ENCODE measurements around the gene LRRC4B.
"Not testable (repeated sequence)": the region's sequence is repeated elsewhere in the genome, so short reads cannot be mapped to it uniquely, and the experiment has no call there.

The LRRC4B gene, protein sequence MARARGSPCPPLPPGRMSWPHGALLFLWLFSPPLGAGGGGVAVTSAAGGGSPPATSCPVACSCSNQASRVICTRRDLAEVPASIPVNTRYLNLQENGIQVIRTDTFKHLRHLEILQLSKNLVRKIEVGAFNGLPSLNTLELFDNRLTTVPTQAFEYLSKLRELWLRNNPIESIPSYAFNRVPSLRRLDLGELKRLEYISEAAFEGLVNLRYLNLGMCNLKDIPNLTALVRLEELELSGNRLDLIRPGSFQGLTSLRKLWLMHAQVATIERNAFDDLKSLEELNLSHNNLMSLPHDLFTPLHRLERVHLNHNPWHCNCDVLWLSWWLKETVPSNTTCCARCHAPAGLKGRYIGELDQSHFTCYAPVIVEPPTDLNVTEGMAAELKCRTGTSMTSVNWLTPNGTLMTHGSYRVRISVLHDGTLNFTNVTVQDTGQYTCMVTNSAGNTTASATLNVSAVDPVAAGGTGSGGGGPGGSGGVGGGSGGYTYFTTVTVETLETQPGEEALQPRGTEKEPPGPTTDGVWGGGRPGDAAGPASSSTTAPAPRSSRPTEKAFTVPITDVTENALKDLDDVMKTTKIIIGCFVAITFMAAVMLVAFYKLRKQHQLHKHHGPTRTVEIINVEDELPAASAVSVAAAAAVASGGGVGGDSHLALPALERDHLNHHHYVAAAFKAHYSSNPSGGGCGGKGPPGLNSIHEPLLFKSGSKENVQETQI

DNA sequence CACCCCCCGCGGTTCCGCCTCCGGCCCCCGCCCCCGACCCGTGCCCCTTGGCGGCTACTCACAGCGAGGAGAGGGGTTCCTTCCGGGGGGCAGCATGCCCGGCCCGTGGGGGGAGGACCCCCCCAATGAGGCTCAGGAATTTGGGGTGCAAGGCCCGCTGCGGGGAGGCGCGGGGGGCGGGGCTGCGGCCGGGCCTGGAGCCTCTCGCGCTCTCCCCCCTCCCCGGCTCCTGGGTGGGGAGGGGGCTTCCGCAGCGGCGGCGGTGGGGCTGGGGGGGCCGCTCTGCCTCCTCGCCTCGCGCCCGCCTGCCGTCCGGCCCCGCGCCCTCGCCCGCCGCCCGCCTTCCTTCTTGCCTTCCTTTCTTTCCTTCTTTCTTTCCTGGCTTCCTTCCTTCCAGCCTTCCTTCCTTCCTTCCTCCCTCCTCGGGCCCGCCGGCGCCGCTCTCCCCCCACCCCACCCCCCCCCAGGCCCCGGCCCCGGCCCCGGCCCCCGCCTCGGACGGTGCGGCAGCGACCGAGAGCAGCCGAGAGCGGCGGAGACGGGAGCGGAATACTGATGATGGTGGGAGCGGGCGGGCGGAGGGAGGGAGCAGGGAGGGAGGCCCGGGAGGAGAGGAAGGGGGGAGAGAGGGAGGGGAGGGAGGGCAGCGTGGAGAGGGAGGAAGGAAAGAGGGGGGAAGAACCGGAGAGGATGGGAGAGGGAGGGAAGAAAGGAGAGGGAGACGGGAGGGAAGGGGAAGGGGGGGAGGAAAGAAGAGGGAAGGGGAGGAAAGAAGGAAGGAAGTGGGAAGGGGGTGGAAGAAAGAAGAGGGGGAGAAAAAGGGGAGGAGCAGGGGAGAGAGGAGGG is at the start of gene LRRC4B:
Gene LRRC4B, minus strand, starts transcription at position 554 of the 846 bp plus-strand sequence. CDS start 19,597 bp downstream, outside the sequence.
- peak; percentile 65 for DNase-seq

DNA sequence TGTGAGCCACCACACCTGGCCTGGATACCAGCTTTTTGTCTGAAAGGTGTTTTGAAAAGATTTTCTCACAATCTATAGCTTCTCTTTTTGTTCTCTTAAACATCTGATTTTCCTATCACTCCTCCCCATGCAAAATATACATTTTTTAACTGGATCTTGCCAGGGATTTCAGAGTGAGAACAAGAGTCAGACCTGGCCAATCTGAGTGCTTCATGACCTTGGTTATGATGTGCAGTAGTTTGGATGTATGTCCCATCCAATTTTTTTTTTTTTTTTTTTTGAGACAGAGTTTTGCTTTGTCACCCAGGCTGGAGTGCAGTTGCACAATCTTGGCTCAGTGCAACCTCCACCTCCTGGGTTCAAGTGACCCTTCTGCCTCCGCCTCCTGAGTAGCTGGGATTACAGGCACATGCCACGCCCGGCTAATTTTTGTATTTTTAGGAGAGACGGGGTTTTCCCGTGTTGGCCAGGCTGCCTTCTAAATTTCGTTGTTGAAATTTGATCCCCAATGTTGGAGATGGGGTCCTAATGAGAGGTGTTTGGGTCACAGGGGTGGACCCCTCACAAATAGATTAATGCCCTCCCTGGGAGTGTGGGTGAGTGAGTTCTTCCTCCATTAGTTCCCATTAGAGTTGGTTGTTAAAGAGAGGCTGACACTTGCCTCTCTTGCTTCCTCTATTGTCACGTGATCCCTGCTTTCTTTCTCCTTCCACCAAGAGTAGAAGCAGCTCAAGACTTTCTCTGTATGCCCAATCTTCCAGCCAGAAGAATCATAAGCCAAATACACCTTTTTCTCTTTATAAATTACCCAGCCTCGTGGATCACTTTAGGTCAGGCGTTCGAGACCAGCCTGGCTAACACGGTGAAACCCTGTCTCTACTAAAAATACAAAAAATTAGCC is 44.5 kb upstream of the LRRC4B start:
- peak; percentile 4 for DNase-seq

DNA sequence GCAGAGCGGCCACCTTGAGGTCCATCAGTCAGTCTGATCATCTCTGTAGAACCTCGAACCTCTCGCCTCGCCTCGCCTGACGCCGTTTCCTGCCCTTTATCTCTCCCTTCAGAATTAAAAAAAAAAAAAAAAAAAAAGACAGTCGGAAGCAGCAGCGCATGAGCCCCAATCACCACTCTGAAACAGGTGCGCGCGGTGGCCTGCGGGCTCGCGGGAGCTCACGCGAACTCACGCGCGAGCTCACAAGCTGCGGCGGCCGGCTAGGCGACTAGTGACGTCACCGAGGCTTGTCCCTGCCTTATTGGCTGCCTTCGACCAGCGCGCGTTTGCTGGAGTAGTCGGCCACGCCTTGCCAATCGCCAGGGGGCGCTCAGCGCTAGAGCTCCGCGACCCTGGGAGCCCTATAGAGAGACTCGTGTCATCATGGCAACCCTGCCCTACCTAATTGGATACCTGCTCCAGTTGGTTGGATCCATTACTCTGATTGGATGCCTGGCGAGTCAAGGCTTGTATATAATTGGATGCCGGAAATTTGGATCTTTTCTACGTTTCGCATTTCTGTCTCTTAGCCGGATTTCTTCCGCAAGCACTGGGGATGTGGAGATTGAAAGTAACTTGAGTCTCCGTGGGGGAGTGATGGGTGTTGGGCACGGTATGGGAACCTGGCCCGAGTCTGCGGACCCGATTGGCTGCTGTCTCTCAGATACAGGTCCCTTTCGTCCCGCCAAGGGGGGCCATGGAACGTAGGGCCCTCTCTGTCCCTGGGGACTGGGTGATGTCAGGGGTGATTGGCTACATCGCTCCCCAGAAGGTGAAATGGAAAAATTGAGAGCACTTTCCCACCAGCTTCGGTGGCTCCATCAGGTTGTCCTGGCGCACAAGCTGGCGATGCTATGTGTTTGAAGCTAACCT is 39.9 kb upstream of the LRRC4B start:
- peak; percentile 97 for DNase-seq

DNA sequence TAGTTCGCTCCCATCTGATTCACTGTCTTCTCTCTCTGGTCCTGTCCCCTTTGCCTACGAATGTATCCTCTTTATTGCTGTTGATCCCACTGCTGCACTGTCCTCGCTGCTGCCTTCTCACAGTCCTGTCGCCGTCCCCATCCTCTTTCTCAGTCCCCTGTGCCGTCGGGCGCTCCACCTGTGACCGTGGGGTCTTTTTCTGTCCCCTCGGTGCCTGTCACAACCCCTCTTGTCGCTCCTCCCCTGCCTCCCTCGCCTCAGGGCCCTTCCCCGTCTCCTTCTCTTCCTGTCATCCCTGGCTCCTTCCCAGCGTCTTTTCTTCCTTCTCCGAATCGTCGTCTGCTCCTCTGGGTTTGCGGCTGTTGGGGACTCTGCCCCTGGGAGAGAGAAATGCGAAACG is 39.2 kb upstream of the LRRC4B start:
- peak; percentile 39 for DNase-seq

DNA sequence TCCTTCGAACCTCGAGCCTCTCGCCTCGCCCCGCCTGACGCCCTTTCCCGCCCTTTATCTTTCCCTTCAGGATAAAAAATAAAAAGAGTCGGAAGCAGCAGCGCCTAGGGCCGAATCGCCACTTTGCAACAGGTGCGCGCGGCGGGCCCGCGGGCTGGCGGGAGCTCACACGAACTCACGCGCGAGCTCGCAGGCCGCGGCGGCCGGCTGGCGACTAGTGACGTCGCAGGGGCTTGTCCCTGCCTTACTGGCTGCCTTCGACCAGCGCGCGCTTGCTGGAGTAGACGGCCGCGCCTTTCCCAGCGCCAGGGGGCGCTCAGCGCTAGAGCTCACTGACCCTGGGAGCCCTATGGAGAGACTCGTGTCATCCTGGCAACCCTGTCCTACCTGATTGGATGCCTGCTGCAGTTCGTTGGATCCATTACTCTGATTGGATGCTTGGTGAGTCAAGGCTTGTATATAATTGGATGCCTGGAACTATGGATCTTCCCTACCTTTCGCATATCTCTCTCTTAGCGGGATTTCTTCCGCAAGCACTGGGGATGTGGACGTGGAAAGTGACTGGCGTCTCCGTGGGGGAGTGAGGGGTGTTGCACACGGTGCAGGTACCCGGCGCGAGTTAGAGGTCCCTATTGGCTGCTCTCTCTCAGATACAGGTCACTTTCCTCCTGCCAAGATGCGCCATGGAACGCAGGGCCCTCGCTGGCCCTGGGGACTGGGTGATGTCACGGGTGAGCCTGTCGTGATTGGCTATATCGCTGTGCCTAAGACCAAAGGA is 38.0 kb upstream of the LRRC4B start:
- DNase-seq = peak; percentile 53

DNA sequence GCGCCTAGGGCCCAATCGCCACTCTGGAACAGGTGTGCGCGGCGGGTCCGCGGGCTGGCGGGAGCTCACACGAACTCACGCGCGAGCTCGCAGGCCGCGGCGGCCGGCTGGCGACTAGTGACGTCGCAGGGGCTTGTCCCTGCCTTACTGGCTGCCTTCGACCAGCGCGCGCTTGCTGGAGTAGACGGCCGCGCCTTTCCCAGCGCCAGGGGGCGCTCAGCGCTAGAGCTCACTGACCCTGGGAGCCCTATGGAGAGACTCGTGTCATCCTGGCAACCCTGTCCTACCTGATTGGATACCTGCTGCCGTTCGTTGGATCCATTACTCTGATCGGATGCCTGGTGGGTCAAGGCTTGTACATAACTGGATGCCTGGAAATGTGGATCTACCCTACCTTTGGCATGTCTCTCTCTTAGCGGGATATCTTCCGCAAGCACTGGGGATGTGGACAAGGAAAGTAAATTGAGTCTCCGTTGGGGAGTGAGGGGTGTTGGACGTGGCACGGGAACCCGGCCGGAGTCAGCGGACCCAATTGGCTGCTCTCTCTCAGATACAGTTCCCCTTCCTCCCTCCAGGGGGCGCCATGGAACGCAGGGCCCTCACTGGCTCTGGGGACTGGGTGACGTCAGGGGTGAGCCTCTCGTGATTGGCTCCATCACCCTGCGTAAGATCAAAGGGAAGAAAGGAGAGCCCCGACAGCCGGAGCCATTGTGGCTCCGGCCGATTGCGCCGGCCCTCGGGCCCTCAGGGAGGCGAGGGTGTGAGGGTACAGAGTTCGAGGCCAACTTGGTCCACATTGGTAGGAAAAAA is 36.2 kb upstream of the LRRC4B start:
- DNase-seq = not testable (repeated sequence)

DNA sequence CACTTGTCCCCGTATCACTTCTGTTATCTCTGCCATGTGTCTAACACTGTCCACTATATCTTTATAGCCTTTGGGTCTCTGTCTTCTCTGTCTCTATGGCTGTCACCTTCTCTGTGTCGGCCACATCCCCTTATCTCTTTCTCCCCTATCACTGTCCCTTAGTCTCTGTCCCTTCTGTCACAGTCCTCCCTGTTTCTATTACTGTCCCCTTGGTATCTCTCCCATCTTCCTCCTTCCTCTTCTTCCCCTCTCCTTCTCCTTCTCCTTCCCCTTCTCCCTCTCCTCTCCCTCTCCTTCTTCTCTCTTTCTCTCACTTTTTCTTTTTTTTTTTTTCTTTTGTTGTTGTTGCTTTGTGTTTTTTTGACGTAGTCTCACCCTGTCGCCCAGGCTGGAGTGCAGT is 34.7 kb upstream of the LRRC4B start:
- DNase-seq = peak; percentile 18

DNA sequence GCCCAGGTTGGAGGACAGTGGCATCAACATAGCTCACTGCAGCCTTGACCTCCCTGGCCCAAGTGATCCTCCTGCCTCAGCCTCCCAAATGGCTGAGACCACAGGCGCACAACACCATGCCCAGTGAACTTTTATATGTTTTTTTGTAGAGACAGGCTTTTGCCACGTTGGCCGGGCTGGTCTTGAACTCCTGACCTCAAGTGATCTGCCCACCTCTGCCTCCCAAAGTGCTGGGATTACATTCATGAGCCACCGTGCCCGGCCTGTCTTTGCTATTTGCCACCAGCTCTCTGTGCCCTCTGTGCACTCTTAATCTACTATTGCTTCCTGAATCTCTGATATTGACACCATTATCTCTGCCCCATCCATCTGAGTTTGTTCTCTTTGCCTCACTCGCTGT is 34.3 kb upstream of the LRRC4B start:
- peak; percentile 21 for DNase-seq

DNA sequence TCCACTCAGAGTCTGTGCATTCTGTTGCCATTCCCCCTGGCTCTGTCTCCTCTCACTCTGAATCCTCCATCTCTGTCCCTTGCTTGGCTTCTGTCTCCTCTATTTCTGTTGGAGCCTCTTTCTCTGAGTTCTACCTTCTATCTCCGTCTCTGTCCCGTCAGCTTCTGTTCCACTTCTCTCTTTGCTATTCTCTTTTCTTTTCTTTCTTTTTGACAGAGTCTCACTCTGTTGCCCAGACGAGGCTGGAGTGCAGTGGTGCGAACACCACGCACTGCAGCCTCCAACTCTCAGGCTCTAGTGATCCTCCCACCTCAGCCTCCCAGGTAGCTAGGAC is 33.8 kb upstream of the LRRC4B start:
- DNase-seq = peak; percentile 12

DNA sequence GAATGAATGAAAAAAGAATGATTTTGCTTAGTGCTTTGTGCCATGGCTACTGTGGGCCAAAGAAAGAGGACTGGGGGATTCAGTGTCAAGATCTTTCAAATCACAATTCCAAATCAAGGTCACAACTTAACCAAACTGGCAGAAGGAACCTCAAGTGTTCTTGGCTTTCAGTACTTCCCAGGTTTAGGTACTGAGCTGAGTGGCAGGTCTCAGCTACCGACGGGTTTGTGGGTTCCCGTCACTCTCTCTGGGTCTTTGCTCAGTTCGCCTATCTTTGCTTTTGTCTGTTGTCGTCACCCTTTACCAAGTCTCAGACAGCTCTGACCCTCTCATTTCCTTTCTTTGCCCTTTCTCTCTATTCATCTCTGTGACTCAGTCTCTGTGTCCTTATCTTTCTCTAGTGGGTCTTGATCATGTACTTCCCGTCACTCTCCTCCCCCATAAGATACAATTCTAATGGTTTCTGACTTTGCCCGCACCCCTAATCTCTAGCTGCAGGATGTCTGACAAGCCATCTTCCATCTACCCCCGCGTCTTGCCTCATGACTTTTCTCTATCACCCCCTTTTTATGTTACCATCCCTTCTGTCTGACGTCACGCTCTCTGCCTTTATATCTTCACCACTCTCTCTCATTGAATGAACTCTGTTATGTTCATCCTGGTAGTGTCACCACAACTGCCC is 33.3 kb upstream of the LRRC4B start:
- peak; percentile 4 for DNase-seq

DNA sequence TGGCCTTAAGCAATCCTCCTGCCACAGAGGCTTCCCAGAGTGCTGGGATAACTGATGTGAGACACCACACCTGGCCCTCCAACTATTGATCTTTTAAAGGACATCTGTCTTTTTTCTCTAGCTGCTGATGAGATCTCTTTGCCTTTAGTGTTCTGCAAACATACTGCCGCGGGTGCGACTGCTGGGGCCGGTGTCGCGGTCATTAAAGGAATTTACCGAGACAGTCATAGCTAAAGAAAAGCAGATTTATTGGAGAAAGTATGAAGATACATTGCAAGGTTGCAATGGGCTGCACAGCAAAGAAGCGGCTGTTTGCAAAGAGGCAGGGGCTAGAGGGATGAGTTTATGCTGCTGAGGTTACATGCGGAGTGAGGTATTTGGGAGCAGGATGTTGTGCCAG is 31.2 kb upstream of the LRRC4B start:
- peak; percentile 39 for DNase-seq

DNA sequence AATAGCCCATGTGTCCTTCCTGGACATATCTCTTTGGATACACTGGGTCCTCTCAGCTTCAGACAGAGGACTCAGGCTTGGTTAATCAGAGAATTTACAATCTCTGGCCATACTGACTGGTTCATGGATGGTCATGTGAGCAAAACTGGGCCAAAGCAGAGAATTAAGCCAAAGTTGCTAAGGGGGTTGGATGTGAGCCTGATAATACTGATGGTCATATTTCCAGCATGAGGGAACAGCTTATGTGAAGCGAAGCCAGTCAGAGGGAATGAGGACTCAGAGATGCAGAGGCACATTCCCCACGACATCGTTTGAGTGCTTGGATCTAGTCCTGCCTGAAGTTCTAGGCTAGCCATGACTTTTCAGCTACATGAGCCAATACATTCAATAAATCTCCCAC is 22.0 kb upstream of the LRRC4B start:
- no peak for DNase-seq

DNA sequence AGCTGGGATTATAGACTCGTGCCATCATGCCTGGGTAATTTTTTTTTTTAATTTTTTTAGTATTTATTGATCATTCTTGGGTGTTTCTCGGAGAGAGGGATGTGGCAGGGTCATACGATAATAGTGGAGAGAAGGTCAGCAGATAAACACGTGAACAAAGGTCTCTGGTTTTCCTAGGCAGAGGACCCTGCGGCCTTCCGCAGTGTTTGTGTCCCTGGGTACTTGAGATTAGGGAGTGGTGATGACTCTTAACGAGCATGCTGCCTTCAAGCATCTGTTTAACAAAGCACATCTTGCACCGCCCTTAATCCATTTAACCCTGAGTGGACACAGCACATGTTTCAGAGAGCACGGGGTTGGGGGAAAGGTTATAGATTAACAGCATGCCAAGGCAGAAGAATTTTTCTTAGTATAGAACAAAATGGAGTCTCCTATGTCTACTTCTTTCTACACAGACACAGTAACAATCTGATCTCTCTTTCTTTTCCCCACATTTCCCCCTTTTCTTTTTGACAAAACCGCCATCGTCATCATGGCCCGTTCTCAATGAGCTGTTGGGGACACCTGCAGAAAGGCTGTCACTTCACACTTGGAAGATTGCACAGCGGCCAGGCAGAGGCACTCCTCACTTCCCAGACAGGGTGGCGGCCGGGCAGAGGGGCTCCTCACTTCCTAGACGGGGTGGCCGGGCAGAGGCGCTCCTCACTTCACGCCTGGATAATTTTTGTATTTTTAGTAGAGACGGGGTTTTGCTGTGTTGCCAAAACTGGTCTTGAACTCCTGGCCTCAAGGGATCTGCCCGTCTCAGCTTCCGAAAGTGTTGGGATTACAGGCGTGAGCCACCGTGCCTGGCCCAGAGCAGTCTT is 13.8 kb upstream of the LRRC4B start:
- DNase-seq = not testable (repeated sequence)

DNA sequence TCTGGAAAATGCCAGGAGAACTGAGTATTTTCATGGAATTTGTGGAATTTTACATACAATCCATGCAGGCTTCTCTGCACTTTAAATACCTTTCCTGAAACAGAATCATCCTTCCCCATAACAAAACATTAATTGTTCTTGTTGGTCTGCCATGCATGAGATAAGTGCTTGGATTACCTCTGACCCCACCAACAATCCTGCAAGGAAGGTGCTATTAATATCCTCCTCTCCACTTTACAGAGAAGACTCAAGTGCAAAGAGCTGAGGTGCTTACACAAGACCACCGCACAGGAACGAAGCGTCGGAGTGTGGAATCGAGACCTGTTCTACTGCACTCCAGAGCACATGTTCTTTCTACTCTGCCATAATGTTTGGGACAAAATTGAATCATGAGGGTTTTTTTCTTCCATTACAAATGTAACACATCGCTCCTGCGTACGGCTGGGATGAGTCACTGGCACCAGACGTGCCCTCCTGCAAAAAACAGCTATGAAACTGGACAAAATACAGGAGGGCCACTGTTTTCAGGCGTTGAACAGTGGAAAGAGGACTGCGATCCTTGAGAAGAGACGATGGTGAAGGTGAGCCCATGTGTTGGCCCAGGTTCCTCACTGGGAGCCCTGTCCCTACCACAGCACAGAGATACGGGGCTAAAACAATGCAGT is 12.9 kb upstream of the LRRC4B start:
- peak; percentile 76 for DNase-seq

DNA sequence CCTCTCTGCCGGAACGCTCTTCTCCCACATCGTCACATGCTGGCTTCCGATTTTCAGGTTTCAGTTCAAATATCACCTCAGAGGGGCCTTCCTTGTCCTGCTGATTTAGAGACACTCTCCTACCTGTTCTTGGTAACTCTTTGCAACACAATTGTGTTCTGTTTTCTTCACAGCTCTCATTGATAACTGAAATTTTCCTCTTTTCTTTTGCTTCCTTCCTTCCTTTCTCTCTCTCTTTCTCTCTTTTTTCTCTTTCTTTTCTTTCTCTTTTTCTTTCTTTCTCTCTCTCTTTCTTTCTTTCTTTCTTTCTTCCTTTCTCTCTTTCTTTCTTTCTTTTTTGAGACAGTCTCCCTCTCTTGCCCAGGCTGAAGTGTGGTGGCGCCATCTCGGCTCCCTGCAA is 12.0 kb upstream of the LRRC4B start:
- no peak for DNase-seq

DNA sequence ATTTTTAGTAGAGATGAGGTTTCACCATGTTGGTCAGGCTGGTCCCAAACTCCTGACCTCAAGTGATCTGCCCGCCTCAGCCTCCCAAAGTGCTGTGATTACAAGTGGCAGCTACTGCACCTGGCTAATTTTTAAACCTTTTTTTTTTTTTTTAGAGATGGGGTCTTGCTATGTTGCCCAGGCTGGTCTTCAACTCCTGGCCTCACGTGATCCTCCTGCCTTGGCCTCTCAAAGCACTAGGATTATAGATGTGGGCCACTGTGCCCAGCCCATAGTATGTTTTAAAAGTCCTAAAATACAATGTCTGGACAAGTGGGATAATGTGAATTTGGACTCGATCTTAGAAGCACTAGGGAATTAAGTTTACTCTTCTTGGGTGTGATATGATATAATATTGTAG is 8.5 kb upstream of the LRRC4B start:
- DNase-seq = not testable (repeated sequence)

DNA sequence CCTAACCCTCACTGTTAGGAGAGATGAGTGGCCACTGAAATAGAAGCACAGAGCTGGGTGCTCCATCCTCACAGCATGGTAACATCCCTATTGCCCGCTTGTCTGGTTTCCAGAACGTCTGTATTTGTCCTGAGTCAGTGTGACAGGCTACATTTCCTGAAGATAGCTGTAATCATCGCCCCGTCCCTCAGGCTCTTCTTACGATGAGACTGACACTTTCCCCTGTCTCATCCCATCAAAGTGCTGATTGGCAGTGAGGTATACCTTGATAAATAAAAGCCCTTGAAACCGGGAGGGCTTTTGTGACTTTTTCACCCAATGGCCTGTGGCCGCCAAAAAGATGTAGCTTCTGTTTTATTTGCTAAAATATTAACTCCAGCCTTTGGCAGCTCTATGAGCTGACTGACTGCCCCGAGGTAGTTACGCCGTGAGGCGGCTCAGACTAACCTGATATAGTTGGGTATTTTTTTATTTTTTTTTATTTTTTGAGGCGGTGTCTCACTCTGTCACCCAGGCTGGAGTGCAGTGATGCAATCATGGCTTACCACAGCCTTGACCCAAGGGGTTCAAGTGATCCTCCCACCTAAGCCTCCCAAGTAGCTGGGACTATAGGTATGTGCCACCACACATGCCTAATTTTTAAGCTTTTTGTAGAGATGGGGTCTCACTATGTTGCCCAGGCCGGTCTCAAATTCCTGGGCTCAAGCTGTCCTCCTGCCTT is 5.7 kb upstream of the LRRC4B start:
- DNase-seq = no peak

Data from islet precursor cell (in vitro differentiated cells).